PC-3 (cell line): Measurements from ENCODE around the gene ANKLE1. TPM values are rescaled to one million over a fixed set of nuclear protein-coding genes. Genes with fewer than 3 reads are reported as not detected.

Experiments
- ATAC-seq: fragments of 200-7000 bp; cut with Tn5 transposase; 2 replicates; pipeline ENCODE4 v1.9.1; 2020; ENCODE audit warnings: mild to moderate bottlenecking, moderate library complexity
- BruUV-seq: library from RNA; stranded (reverse); fragments of 400-500 nt; replicated peaks from 2 replicates; lab custom pipeline; 2021; lab: Mats Ljungman, UMichigan
- CTCF ChIA-PET: fragments of 300-600 bp; sonication (Branson Sonifier 250); formaldehyde crosslinking; loops from one replicate; lab custom pipeline; 2022; ENCODE audit warnings: antibody characterized with exemption; lab: Charles Lee
- POLR2A ChIA-PET: fragments of 300-600 bp; sonication (Branson Sonifier 250); formaldehyde crosslinking; loops from one replicate; lab custom pipeline; 2022; ENCODE audit warnings: antibody characterized with exemption; ENCODE audit not compliant: unreplicated experiment; lab: Charles Lee
- DNase-seq: peaks from one replicate; pipeline ENCODE4 v3.0.0-alpha.2; 2015
- H2AFZ ChIP-seq: fragments of 300-600 bp; sonication (generic); 2 replicates; pipeline ENCODE4 v1.6.0; 2016; ENCODE audit warnings: antibody characterized with exemption, low read length
- H3F3A ChIP-seq: fragments of 300-600 bp; sonication (generic); one replicate; pipeline ENCODE4 v1.6.0; 2017; ENCODE audit warnings: antibody characterized with exemption, low read length, control low read depth, mild to moderate bottlenecking; ENCODE audit not compliant: unreplicated experiment
- H3K27ac ChIP-seq: fragments of 300-600 bp; sonication (generic); 2 replicates; pipeline ENCODE4 v1.5.1; 2016; ENCODE audit warnings: mild to moderate bottlenecking, low read length
- H3K27me3 ChIP-seq: fragments of 300-600 bp; sonication (generic); 2 replicates; pipeline ENCODE4 v1.6.1; 2016; ENCODE audit warnings: low read length, mixed read lengths
- H3K36me3 ChIP-seq: fragments of 300-600 bp; sonication (generic); 2 replicates; pipeline ENCODE4 v1.6.1; 2016; ENCODE audit warnings: low read depth, mixed run types, low read length, mixed read lengths
- H3K4me1 ChIP-seq: fragments of 300-600 bp; sonication (generic); 2 replicates; pipeline ENCODE4 v1.5.1; 2016; ENCODE audit warnings: low read length; ENCODE audit not compliant: insufficient read depth
- H3K4me2 ChIP-seq: fragments of 300-600 bp; sonication (generic); 2 replicates; pipeline ENCODE4 v1.6.0; 2016; ENCODE audit warnings: low read length
- H3K4me3 ChIP-seq: fragments of 300-600 bp; sonication (generic); 2 replicates; pipeline ENCODE4 v1.5.1; 2016; ENCODE audit warnings: mild to moderate bottlenecking, low read length, mixed read lengths
- H3K79me2 ChIP-seq: fragments of 300-600 bp; sonication (generic); 2 replicates; pipeline ENCODE4 v1.6.1; 2017; ENCODE audit warnings: low read length, mixed read lengths
- H3K9ac ChIP-seq: fragments of 300-600 bp; sonication (generic); 2 replicates; pipeline ENCODE4 v1.6.0; 2016; ENCODE audit warnings: mild to moderate bottlenecking, low read length
- H3K9me2 ChIP-seq: fragments of 300-600 bp; sonication (generic); replicated peaks from 2 replicates; pipeline ENCODE4 v1.6.1; 2016; ENCODE audit warnings: mixed run types, low read length, mixed read lengths
- H3K9me3 ChIP-seq: fragments of 300-600 bp; sonication (generic); 2 replicates; pipeline ENCODE4 v1.6.1; 2016; ENCODE audit warnings: low read length, mixed read lengths
- H4K20me1 ChIP-seq: fragments of 300-600 bp; sonication (generic); 2 replicates; pipeline ENCODE4 v1.6.1; 2016; ENCODE audit warnings: low read length, mixed read lengths
- EZH2 ChIP-seq: fragments of 300-600 bp; sonication (generic); IDR thresholded peaks from one replicate; pipeline ENCODE4 v1.6.1; 2017; ENCODE audit warnings: antibody characterized with exemption, mild to moderate bottlenecking, low read length; ENCODE audit not compliant: unreplicated experiment
- EZH2phosphoT487 ChIP-seq: fragments of 300-600 bp; sonication (generic); IDR thresholded peaks from 2 replicates; pipeline ENCODE4 v1.6.1; 2018; ENCODE audit warnings: mild to moderate bottlenecking, antibody characterized with exemption, low read length, borderline replicate concordance
- intact Hi-C: fragments of 100-400 bp; cut with micrococcal nuclease; formaldehyde crosslinking; loops from 2 replicates; pipeline ENCODE4 v1.9.0; 2023
- total RNA-seq: library from RNA; depleted of rRNA; stranded (reverse); fragments of >200 nt; gene quantifications from 2 replicates; pipeline ENCODE4 v1.2.3, GENCODE V29; 2014
- TF ChIP-seq, protein P1 (sequence below): fragments of 300-600 bp; sonication (generic); conservative IDR thresholded peaks from 2 replicates; pipeline ENCODE4 v1.5.1; 2017; ENCODE audit warnings: antibody characterized with exemption, low read depth, mild to moderate bottlenecking, low read length

The ANKLE1 gene
- total RNA-seq, 1 experiment from 2014 or later: 2.2 TPM

- POLR2A ChIA-PET: no interaction called here
- no peak overlapping the region for H3K4me2 ChIP-seq
- ATAC-seq: no peak
Observed at GRCh38 chr19:17240826-17241399, 40.8 kb upstream of the ANKLE1 start.

GRCh38 chr19:17242431-17243208 lies 39.1 kb upstream of the ANKLE1 start:
- peaks cover 10% of the 10 kb centered on the region; the same call in 1 of the 2 replicates for H3K36me3 ChIP-seq
- no peaks in the 10 kb centered on the region for H3K27me3 ChIP-seq
- H3K79me2 ChIP-seq: peaks cover 55% of the 10 kb centered on the region
- no peak for DNase-seq
- no peak overlapping the region for H3K27ac ChIP-seq
- no peaks in the 10 kb centered on the region for H3K9me3 ChIP-seq
- H4K20me1 ChIP-seq: peaks cover 13% of the 10 kb centered on the region
- ChIA-PET CTCF (no interaction called here), POLR2A (no interaction called here)
- intact Hi-C loops: no loop called here
- no peak for ATAC-seq
- peak overlapping the region; percentile 95 for H3K4me2 ChIP-seq
- TF ChIP-seq, protein P1, sequence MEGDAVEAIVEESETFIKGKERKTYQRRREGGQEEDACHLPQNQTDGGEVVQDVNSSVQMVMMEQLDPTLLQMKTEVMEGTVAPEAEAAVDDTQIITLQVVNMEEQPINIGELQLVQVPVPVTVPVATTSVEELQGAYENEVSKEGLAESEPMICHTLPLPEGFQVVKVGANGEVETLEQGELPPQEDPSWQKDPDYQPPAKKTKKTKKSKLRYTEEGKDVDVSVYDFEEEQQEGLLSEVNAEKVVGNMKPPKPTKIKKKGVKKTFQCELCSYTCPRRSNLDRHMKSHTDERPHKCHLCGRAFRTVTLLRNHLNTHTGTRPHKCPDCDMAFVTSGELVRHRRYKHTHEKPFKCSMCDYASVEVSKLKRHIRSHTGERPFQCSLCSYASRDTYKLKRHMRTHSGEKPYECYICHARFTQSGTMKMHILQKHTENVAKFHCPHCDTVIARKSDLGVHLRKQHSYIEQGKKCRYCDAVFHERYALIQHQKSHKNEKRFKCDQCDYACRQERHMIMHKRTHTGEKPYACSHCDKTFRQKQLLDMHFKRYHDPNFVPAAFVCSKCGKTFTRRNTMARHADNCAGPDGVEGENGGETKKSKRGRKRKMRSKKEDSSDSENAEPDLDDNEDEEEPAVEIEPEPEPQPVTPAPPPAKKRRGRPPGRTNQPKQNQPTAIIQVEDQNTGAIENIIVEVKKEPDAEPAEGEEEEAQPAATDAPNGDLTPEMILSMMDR: no peak
- TF ChIP-seq EZH2phosphoT487: no peak
- no peak for TF ChIP-seq EZH2
- H3K4me3 ChIP-seq: peak overlapping the region; percentile 84; the same call in 1 of the 2 replicates
- no peak overlapping the region for H3K9ac ChIP-seq
- H3F3A ChIP-seq: no peaks in the 10 kb centered on the region
- H2AFZ ChIP-seq: no peak overlapping the region
- no TSS peak for BruUV-seq
- H3K4me1 ChIP-seq: peaks cover 15% of the 10 kb centered on the region
- no peaks in the 10 kb centered on the region for H3K9me2 ChIP-seq

More at GRCh38 chr19:17240826-17241399, 40.8 kb upstream of the ANKLE1 start:
- Histone ChIP-seq H3K4me1 (peaks cover 2% of the 10 kb centered on the region; the same call in 1 of the 2 replicates), H3K9ac (no peak overlapping the region), H3K4me3 (no peak overlapping the region), H4K20me1 (peaks cover 13% of the 10 kb centered on the region), H3K79me2 (peaks cover 63% of the 10 kb centered on the region), H3K27ac (no peak overlapping the region), H3K36me3 (peaks cover 10% of the 10 kb centered on the region; the same call in 1 of the 2 replicates), H2AFZ (no peak overlapping the region), H3F3A (no peaks in the 10 kb centered on the region), H3K9me3 (no peaks in the 10 kb centered on the region), H3K9me2 (no peaks in the 10 kb centered on the region), H3K27me3 (no peaks in the 10 kb centered on the region)
- intact Hi-C loops: no loop called here
- CTCF ChIA-PET: no interaction called here
- no peak for DNase-seq
- no peak for TF ChIP-seq EZH2phosphoT487
- TF ChIP-seq, protein P1: no peak
- TF ChIP-seq EZH2: no peak
- BruUV-seq: no TSS peak
